ENCODE measurements around the gene DENND1A. TPM values are rescaled to one million over a fixed set of nuclear protein-coding genes. Genes with fewer than 3 reads are reported as not detected.

DENND1A gene
- total and polyA plus RNA-seq, 2 experiments from 2014 or later = 13.1 to 28.7 TPM

DNA sequence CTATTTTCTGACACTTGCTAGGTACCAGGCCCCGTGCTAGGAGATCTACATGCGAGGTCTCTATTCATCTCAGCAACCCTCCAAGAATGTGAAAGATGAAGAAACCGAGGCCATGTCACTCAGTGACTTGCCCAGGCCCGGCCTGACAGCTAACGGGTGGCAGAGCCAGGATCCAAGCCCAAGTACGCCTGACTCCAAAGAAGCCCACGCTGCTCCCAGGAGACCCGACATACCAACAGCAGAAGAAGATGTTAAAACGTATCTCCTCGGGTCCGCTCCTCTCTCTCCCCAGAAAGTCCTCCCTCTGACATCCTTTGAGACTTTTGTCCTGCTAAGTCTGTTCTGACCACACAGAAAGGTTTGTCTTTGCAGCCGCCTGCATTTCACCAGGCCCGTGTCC lies 508.7 kb downstream of the DENND1A start (continued):
- TF ChIP-seq ZNF462 (CRISPR knock-in tag; IDR thresholded peaks at IDR 0.05) (no peak), EZH2phosphoT487 (IDR thresholded peaks at IDR 0.05; ENCODE audit: unreplicated experiment) (no peak), ZNF331 (CRISPR knock-in tag; IDR thresholded peaks at IDR 0.05; ENCODE audit: low read depth) (no peak), POLR2AphosphoS5 (IDR thresholded peaks at IDR 0.05; ENCODE audit: low read depth) (no peak)
- TF ChIP-seq, protein P1, sequence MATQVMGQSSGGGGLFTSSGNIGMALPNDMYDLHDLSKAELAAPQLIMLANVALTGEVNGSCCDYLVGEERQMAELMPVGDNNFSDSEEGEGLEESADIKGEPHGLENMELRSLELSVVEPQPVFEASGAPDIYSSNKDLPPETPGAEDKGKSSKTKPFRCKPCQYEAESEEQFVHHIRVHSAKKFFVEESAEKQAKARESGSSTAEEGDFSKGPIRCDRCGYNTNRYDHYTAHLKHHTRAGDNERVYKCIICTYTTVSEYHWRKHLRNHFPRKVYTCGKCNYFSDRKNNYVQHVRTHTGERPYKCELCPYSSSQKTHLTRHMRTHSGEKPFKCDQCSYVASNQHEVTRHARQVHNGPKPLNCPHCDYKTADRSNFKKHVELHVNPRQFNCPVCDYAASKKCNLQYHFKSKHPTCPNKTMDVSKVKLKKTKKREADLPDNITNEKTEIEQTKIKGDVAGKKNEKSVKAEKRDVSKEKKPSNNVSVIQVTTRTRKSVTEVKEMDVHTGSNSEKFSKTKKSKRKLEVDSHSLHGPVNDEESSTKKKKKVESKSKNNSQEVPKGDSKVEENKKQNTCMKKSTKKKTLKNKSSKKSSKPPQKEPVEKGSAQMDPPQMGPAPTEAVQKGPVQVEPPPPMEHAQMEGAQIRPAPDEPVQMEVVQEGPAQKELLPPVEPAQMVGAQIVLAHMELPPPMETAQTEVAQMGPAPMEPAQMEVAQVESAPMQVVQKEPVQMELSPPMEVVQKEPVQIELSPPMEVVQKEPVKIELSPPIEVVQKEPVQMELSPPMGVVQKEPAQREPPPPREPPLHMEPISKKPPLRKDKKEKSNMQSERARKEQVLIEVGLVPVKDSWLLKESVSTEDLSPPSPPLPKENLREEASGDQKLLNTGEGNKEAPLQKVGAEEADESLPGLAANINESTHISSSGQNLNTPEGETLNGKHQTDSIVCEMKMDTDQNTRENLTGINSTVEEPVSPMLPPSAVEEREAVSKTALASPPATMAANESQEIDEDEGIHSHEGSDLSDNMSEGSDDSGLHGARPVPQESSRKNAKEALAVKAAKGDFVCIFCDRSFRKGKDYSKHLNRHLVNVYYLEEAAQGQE (IDR thresholded peaks at IDR 0.05; ENCODE audit: unreplicated experiment) = no peak

DNA sequence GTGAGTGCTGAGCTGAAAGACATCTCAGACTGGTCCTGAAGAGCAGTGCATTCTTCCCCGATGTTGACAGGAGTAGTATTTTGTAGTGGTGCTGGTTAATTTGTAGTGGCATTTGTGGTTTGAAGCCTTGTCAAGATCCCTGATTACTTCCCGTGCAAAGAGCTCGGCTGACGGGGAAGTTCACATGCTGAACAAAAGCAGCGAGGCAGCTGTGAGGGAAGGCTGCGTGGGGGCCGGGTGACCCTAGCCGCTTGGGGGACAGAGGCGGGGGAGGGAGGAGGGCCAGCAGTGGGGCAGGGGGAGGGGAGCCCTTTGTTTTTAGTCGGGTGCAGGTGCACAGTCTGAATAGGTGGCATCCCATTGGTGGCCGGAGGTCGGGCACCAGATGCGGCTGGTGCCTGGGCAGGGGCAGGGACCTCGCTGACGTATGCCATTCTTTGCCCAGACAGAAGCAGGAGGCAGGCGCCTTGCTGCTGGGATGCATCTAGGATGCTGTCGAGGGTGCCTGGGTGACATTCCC lies 509.3 kb downstream of the DENND1A start:
- H3K4me3 ChIP-seq = no peak overlapping the region
- no peak overlapping the region for H3K27ac ChIP-seq (ENCODE audit: low read depth)
- DNase-seq (ENCODE audit: low spot score) (no peak), ATAC-seq (no peak)
- peaks cover 28% of the 10 kb centered on the region for H3K4me1 ChIP-seq (ENCODE audit: insufficient read depth)
- no peaks in the 10 kb centered on the region for H3K36me3 ChIP-seq (ENCODE audit: insufficient read depth)
- Mint-ChIP-seq H3K27ac (no peak overlapping the region), H3K4me1 (peaks cover 50% of the 10 kb centered on the region), H3K9me3 (no peaks in the 10 kb centered on the region), H3K27me3 (ENCODE audit: insufficient read depth, low read depth, poor library complexity) (peaks cover 11% of the 10 kb centered on the region), H3K4me3 (no peak overlapping the region), H3K36me3 (ENCODE audit: low read depth) (no peaks in the 10 kb centered on the region)
- no peaks in the 10 kb centered on the region for H3K79me2 ChIP-seq (replicated peaks; ENCODE audit: insufficient read depth)
- no peaks in the 10 kb centered on the region for H3K27me3 ChIP-seq (ENCODE audit: insufficient read depth)
- H3F3A ChIP-seq (replicated peaks; ENCODE audit: low read depth) = peaks cover 3% of the 10 kb centered on the region; the same call in 1 of the 2 replicates
- no peaks in the 10 kb centered on the region for H3K9me2 ChIP-seq (ENCODE audit: insufficient read depth)
- H2AFZ ChIP-seq = no peak overlapping the region
- no peak overlapping the region for H3K4me2 ChIP-seq
- no peaks in the 10 kb centered on the region for H4K20me1 ChIP-seq (replicated peaks; ENCODE audit: insufficient read depth)
- TF ChIP-seq NANOG (IDR thresholded peaks at IDR 0.05; ENCODE audit: borderline replicate concordance) = no peak
- TF ChIP-seq ETS1 (IDR thresholded peaks at IDR 0.05) = no peak
- no peak for TF ChIP-seq ZNF331 (CRISPR knock-in tag; IDR thresholded peaks at IDR 0.05; ENCODE audit: low read depth)
- no peak for TF ChIP-seq CREB1 (CRISPR knock-in tag; IDR thresholded peaks at IDR 0.05; ENCODE audit: low read depth)
- no peak for TF ChIP-seq EZH2 (IDR thresholded peaks at IDR 0.05; ENCODE audit: low read depth, unreplicated experiment)
- no peak for TF ChIP-seq JUNB (IDR thresholded peaks at IDR 0.05; ENCODE audit: unreplicated experiment)
